Measurements from ENCODE around the gene ACTL8.

The ACTL8 gene, protein sequence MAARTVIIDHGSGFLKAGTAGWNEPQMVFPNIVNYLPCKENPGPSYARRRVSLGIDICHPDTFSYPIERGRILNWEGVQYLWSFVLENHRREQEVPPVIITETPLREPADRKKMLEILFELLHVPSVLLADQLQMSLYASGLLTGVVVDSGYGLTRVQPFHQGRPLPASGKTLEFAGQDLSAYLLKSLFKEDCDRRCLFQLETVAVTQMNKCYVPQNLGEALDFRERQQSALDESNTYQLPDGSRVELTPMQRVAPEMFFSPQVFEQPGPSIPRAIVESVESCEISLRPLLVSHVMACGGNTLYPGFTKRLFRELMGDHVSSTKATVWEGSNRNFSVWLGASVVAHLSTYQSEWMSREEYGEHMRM

DNA sequence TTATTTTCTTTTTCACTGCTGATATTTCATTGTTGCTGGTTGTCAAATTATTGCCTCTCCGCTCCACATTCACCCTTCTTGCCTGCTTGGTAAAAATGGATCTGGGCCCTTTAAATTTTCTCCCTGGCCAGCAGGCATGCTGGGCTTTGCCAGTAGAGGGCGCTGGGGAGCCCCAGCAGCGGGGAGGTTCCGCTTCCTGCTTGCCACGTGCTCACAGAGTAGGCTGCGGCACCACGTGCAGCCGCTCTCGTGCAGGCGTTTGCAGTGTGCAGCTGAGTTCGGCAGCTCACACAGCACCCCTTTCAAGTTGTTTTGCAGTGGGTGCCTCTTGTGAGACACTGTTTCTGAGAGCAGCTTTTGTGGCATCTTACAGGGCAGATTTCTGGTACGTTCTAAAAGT lies at the start of gene ACTL8:
ACTL8 (plus strand) TSS at position 214 of the 400 bp plus-strand sequence. CDS start 67,676 bp downstream, outside the sequence.
- no peak for DNase-seq (ENCODE audit: low read depth in 3 of 3, low spot score in 1 of 3)

DNA sequence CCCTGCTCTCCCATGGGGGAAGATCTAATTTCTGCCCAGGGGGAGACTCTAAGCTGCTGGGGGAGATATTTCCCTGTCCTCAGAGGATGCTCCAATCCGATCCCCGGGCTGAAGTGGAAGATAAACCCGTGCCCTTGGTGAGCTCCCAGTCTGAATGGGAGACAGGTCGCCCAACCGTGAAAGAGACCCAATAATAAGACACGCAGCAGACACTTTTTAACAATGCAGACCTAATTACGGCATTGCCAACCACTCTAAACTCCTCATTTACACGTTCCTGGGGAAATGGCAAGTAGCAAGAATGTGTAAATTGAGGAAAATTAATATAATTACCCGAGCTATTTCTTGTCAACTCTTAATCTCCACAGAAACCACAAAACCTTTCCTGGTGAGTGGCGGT lies 48.7 kb upstream of the ACTL8 start:
- no peak for DNase-seq (ENCODE audit: low read depth in 3 of 3, low spot score in 1 of 3)

DNA sequence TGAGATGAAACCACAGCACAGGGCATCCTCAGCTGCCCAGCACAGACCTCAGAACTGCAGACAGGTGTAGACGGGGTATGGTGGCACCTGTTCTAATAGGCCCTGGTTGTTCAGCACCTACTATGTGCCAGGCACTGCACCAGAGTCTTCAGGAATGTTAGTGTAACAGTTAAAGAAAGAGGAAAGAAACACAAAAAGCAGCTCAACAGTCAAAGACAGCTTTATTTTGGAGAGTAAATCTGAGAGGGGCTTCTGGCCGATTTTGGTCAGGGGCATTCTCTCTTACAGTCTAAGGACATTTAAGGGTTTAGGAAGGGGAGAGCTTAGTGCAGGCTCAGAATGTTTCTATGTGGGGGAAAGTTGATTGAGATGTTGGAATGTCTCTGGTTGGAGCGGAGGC lies 45.2 kb upstream of the ACTL8 start:
- DNase-seq (ENCODE audit: low read depth in 3 of 3, low spot score in 1 of 3): no peak

DNA sequence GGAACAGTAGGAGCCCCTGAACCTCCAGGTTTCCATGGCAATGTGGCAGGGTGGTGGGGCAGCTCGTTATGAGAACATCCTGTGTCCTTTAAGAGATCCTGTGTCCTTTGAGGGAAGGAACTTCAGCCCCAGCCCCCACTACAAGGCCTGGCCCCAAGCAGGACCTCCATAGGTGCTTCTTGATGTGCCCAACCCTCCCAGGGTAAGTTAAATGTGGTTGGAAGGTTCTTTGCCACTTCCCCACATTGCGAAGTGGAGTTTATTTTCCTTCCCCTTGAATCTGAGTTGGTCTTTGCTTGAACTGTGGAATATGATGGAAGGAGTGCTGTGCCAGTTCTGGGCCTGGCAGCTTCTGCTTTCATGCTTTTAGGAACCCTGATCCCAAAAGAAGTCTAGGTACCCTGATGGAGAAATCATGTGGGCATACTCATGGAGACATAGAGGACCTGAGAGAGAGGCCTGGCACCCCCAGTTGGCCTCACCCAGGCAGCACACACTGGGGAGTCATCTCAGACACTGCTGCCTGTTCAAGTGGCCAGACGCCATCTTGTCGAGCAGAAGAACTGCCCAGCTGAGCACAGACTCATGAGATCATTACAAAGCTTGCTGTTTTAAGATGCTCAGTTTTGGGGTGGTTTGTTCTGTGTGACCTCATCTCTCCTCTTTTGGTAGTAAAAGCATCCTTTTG lies 44.1 kb upstream of the ACTL8 start:
- no peak for DNase-seq (ENCODE audit: low read depth in 3 of 3, low spot score in 1 of 3)

DNA sequence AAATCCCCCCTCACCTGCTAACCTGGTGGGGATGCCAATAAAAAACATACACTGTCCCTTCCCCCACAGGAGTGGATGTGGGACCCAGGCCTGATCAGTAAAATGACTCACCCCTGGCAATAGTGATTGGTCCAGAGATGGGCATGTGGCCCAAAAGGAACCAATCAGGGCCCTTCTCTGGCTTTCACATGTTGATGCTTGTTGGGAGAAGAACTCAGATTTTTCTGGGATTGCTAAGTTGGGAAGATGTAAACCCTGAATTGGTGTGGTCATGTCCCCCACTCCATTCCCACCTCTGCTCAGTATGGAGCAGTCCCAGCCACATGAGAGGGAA lies 43.6 kb upstream of the ACTL8 start:
- no peak for DNase-seq (ENCODE audit: low read depth in 3 of 3, low spot score in 1 of 3)

DNA sequence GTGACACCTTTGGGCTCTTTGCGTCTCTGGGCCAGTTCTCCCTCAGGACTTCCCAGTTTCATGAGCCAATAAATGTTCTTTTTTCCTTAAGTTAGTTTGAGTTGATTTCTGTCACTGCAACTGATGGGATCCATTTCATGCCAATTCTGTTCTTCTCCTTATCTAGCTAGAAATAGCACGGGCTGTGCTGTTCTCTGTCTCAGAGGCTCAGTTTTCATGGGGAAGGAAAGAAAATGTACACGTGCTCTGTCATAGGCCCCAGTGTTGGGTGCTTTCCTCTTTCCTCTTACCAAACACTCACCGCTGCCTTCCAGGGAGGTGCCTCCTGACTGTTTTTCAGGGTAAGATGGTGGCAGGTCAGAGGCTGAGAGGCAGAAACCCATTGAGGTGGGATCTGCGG lies 43.2 kb upstream of the ACTL8 start:
- DNase-seq (ENCODE audit: low read depth in 3 of 3, low spot score in 1 of 3): no peak

DNA sequence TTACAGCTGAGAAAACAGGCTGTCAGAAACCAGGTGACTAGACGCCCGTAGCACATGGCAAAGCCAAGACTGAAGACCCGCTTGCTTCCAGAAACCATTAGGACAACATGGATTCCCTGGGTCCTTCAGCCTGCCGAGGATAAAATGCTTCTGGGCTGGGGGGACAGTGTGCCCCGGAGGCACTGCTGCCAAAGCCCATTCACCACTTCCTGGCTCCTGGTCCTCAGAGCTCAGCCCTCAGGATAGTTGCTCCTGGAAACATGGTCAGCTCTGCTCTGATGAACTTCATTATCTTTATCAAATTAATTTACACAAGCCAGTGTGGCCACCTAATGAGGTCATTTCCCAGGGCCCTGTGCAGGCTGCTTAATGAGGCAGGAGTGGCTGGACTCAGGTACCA lies 41.1 kb upstream of the ACTL8 start:
- no peak for DNase-seq (ENCODE audit: low read depth in 3 of 3, low spot score in 1 of 3)

DNA sequence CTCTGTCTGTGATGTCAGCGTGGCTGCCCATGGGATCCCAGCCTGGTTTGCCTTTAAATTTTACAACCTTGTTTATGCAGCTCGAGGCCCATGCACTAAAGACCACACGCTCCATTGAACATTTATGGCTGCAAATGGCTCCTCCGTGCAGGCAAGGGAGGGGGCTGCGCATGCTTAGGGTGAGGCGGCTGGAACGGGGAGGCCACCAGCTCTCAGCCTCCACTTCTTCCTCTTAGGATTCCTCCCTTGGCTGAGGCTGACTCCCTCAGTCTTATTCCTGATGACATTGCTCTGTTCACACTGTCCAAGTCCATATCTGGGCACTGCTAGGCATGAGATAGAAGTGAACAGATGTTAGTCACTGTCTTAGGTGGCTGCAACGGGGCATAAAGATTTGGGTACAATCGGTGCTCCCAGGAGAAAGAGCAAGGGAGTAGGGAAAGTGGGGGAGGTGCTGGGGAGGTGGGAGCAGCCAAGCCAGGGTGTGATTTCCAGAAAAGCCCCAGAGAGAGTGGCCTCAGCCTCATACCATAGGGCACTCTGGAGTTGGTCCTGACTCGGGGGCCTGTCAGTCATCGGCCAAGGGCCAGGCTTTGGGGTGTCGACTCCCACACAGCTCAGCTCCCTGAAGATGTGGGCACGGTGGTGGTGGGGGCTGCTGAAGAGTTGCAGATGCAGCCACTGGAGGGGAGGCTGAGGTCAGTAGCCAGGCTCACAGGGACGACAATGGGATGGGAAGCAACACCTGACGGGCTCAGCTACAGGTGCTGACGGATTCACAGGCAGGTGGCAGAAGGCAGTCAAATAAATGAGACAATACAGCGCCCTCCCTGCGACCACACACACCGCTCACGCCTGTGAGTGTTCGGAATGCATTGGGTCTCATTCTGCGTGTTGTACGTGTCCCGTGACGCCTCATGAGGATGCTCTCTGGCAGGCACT lies 37.3 kb upstream of the ACTL8 start:
- DNase-seq (ENCODE audit: low read depth in 3 of 3, low spot score in 1 of 3): no peak

DNA sequence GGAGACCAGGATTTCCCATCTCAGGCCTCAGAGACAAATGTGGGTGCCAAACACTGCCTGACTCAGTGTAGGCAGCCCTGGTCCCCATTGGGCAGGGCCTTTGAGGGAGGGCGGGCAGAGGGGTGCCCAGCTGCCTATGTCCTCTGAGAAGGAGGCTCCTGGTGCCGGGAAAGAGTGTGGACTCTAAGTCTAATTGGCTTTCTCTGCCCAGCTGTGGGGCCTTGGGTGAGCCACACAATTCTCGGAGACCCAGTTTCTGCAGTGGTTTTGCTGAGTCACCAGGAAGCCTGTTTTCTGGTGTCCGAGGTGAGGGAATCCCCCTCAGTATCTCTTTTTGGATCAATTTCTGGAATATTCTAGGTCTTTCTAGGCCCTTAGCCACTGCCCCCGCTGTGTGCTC lies 35.3 kb upstream of the ACTL8 start:
- DNase-seq (ENCODE audit: low read depth in 3 of 3, low spot score in 1 of 3): no peak

DNA sequence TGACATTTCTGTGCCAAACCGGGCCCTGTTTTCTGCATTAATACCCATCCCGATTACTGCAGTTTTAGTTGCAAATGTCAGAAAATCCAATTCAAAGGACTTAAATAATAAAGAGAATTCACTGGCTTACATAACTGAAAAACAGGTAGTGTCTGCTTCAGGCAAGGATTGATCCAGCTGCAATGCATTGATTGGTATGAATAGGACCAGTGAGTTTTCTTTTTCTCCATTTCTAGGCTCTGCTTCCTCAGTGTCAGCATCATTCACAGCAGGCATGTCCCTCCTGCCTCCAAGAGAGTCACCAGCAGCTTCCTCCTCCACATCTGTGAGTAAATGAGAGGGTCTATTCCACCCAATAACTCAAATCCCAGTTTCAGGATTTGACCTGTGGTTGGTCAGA lies 33.7 kb upstream of the ACTL8 start:
- no peak for DNase-seq (ENCODE audit: low read depth in 3 of 3, low spot score in 1 of 3)

DNA sequence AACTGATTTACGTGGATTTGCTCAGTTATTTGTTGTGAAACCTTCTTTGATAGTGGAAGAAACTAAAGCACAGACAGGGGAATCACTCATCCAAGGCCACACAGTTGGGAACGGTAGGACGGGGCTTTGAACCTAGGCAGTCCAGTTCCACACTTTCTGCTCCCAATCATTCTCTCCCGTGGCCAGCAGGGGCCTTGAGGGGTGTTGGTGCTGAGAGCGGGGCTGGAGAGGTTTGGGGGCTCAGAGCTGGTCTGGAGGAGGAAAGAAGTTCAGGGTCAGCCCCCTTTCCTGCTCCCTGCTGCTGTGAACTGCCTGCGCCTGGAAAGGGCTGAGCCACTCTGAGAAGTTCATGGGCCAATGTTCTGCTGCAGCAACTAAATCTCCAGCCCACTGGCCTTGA lies 31.4 kb upstream of the ACTL8 start:
- DNase-seq (ENCODE audit: low read depth in 3 of 3, low spot score in 1 of 3): no peak

DNA sequence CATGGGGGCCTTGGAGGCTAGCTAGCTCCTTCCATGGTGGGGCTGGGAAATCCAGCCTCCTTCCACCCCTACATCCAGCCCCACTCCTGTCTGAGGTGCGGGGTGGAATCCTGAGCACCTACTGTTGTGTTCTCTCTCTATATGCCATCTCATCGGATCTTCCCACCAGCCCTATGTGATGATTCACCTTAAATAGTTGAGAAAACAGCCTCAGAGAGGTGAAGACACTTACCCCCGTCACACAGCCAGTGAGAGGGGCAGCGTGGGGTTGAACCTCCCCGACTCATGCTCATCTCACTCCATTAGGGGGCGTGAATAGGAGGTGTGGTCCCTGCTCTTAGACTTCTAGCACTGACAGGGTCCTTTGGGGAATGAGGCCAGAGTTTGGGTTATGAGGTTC lies 31.0 kb upstream of the ACTL8 start:
- DNase-seq (ENCODE audit: low read depth in 3 of 3, low spot score in 1 of 3): no peak

DNA sequence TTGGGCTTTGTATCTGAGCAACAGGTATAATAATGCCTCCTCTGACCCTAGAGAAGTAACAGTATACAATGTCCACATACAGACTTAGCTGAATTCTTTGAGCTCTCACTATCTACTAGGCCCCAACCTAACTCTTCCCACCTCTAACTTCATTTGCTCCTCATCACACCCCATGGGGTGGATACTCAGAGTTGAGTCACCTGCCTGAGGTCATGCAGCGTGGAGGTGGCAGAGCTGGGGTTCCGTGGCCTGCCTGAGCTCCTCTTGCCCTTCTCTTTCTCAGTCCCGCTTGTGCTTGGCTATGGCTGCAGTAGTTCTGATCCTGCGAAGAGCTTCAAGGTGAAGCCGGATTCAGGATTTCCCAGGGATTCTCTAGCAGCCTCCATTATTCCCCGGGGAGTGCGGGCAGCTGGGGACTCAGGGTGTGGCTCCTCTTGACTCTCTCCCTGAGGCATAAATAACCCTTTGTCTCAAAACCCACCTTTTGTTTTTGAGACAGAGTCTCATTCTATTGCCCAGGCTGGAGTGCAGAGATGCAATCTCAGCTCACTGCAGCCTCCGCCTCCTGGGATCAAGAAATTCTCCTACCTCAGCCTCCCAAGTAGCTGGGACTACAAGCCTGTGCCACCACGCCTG lies 29.9 kb upstream of the ACTL8 start:
- DNase-seq (ENCODE audit: low read depth in 3 of 3, low spot score in 1 of 3): no peak

DNA sequence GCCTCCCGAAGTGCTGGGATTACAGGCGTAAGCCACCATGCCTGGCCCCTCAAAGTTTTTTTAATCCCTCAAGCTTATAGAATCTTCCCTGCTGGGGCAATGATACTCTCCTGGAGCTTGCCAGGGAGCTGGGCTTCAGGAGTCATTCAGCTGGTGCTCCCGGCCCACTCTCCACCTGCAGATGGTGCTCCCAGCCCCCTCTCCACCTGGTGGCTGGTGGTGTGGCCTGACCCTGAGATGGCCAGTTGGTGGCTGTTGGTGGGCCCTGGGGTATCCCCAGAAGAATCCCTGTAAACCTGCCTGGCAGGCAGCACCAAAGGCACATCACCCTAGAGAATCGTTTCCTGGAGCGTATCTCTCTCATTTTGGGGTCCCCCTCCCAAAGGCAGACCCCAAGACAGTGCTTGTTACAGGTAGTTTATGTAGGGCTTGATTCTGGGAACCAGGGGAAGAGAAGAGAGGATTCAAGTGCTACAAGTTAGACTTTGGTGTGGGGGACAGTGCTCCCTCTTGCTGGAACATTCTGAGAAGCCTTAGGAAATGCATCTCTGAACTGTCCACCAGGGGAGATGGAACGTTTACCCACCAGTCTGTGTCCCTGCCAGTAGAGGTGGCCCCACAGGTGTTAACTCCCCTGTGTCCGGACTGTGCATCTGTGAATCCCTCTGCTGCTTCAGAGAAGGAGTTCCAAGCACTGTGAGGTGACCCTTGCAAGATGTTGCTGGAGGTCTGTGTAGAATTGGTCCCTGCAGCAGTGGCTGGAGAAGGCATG lies 29.1 kb upstream of the ACTL8 start:
- DNase-seq (ENCODE audit: low read depth in 3 of 3, low spot score in 1 of 3): no peak

DNA sequence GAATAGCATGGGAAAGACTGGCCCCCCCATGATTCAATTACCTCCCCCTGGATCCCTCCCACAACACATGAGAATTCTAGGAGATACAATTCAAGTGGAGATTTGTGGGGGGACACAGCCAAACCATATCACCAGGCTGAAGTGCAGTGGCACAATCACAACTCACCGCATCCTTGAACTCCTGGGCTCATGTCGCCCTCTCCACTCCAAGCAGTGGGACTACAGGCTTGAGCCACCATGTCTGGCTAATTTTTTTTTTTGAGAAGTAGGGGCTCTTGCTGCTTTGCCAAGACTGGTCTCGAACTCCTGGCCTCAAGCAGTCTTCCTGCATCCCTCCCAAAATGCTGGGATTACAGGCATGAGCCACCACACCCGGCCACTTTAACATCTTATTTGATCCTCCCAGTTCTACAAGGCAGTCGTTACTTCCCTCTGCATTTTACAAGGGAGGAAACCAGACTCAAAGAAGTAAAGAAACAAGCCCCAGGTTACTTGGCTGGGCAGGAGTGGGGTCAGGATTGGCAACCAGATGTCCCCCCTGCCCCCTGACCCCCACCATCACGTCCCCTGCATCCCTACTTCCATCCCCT lies 26.9 kb upstream of the ACTL8 start:
- DNase-seq (ENCODE audit: low read depth in 3 of 3, low spot score in 1 of 3): no peak

DNA sequence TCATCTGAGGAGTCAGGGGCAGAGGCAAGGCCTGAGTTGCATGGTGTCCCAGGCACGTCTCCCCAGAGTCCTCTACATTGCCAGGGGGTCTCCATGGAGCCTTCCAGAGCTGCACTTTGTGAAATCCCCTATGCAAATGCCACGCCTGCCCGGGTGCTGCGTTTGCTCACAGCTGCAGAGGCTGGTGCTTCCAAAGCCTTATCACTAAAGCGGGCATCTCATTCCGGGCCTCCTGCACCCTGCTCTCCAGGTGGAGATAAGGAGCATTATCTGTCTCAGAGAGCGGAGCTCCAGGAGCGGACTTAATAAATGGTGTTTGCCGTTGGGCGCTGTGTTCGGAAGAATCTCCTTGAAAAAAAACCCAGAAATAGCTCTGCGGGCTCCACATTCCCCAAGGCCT lies 25.9 kb upstream of the ACTL8 start:
- DNase-seq (ENCODE audit: low read depth in 3 of 3, low spot score in 1 of 3): no peak

DNA sequence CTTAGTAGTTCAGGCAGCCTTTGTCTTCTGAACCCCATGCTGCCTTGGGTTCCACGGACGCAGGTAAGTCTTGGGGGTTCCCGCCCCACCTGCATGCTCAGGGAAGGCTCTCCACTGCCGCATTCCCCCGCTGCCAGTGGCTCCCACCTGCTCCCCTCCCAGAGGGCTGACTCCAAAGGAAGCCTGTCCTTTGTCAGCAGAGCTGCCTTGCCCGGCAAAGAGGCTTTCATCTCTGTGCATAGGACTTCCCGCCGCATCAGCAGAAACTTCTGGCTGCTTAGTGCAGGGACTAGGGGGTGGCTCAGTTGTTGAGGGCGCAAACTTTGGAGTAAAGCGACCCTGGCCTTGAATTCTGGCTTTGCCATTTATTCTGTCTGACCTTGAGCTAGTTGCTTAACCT lies 25.2 kb upstream of the ACTL8 start:
- DNase-seq (ENCODE audit: low read depth in 3 of 3, low spot score in 1 of 3): no peak

DNA sequence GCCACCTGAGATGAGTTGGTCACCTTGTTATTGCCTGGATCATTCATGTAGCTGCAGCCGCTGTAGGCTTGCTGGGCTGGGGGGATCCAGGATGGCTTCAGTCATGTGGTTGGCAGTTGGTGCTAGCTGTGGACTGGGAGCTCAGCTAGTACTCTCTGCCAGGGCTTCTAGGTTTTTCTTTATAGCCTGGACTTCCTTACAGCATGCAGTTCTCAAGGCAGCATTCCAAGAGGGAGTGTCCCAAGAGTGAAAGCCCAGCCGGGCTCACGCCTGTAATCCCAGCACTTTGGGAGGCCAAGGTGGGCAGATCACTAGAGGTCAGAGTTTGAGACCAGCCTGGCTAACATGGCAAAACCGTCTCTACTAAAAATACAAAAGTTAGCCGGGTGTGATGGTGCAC lies 23.7 kb upstream of the ACTL8 start:
- DNase-seq (ENCODE audit: low read depth in 3 of 3, low spot score in 1 of 3): no peak

DNA sequence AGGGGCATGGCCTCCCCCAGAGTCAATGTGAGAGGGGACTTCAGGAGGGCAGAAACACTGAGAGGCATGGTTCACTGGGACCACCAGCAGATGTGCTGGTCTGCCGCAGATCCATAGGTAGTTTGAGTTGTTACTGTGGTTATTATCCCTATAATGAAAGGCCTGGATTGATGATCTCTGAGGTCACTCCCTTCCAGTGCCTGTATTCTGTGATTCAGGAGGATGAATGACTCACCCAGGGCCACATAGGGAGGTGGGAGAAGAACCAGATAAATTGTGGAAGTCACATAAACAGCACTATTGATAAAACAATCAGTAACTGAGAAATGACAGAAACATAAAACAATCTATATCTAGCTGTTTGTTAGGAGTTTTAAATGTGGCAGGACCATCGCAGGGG lies 22.7 kb upstream of the ACTL8 start:
- DNase-seq (ENCODE audit: low read depth in 3 of 3, low spot score in 1 of 3): no peak

DNA sequence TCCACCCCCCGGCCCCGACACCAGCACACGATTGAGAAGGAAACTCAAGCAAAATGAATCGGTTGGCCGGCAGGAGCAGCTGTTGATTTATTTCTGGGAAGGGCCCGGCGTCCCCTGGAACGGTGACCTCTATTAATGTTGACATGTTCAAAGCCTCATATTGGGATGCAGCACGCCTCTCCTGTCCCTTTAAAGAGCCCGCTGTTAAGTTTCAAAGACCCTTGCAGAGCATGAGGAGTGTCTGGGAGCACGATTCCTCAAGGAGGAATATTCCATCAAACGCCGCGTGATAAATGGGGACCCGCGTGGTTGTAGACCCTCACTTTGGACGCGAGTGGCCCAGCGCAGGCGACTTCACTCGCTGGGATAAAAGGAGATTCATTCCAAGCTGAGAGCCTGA lies 21.5 kb upstream of the ACTL8 start:
- no peak for DNase-seq (ENCODE audit: low read depth in 3 of 3, low spot score in 1 of 3)
